Body of pancreas (tissue), 4 donors: ENCODE measurements around the gene NTN3. TPM values are rescaled to one million over a fixed set of nuclear protein-coding genes. Genes with fewer than 3 reads are reported as not detected.
A peak's percentile ranks its signal among the peaks of the same experiment; 100 is the strongest.

ENCODE experiments used
- ATAC-seq: fragments of 150-250 bp; one replicate; pipeline ENCODE4 v1.9.1; 2016
- DNase-seq, 4 donors: peaks; one replicate each; pipeline ENCODE4 v3.0.0-alpha.2; 2019
- H3K27ac ChIP-seq, 4 donors: fragments of 200-600 bp; sonication (generic); 1 replicate in 3 of 4; 2 replicates in 1 of 4; pipeline versions ENCODE4 v1.5.1 to v1.6.1; 2016 to 2019; ENCODE audit warnings: mild to moderate bottlenecking in 1 of 4, mixed read lengths in 1 of 4, moderate library complexity in 1 of 4
- H3K27me3 ChIP-seq, 2 donors: fragments of 200-600 bp; sonication (generic); one replicate each; pipeline ENCODE4 v1.6.0; 2016; ENCODE audit warnings: mild to moderate bottlenecking in 1 of 2
- H3K36me3 ChIP-seq, 2 donors: fragments of 200-600 bp; sonication (generic); replicated peaks in 1 of 2; 2 replicates each; pipeline ENCODE4 v1.5.1; 2016; ENCODE audit warnings: low read depth in 2 of 2; ENCODE audit not compliant: insufficient read depth in 1 of 2
- H3K4me1 ChIP-seq: fragments of 200-600 bp; sonication (generic); one replicate; pipeline ENCODE4 v1.6.0; 2016
- H3K4me3 ChIP-seq, 2 donors: fragments of 200-600 bp; sonication (generic); 1 replicate in 1 of 2; 2 replicates in 1 of 2; pipeline ENCODE4 v1.5.1; 2016 to 2019
- H3K9me3 ChIP-seq, 3 donors: fragments of 200-600 bp; sonication (generic); 1 replicate in 2 of 3; 2 replicates in 1 of 3; pipeline ENCODE4 v1.5.1; 2016
- CTCF ChIP-seq, 7 experiments: fragments of 450-650 bp in 4 of 7; fragments of 200-600 bp in 3 of 7; sonication (generic) in 3 of 7; IDR thresholded peaks; one replicate each; pipeline ENCODE4 v1.5.1; 2016 to 2019; ENCODE audit warnings: antibody characterized with exemption in 7 of 7
- POLR2A ChIP-seq, 3 donors: fragments of 450-650 bp; IDR thresholded peaks; one replicate each; pipeline ENCODE4 v1.6.1; 2016; ENCODE audit warnings: antibody characterized with exemption in 3 of 3, mild to moderate bottlenecking in 2 of 3
- WGBS, 2 donors: methylation state at CpG; one replicate each; pipeline ENCODE4 v1.1.5; 2017; 5-methylcytosine and 5-hydroxymethylcytosine counted together
- intact Hi-C: fragments of 100-400 bp; cut with DNase I; formaldehyde crosslinking; loops from one replicate; pipeline ENCODE4 v1.15.1; 2023
- total RNA-seq, 2 donors: library from RNA; depleted of rRNA; stranded (reverse); fragments of >200 nt; gene quantifications; one replicate each; pipeline ENCODE4 v1.1.0, GENCODE V29; 2016

Gene NTN3
- total RNA-seq, 2 donors from 2014 or later, result not detected

DNA sequence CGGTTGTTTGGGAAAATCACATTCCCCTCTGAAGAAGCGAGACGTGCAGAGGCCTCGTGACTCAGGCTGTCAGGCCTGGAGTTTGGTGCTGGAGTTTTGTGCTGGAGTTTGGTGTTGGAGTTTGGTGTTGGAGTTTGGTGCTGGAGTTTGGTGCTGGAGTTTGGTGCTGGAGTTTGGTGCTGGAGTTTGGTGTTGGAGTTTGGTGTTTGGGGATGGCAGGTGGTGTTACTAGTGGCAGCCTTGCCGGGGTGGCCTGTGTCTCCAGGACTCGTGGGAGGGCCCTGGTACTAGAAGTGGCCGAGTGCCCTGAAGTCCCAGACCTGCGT lies 16.4 kb downstream of the NTN3 start:
- WGBS, 2 donors, result 51 to 63% methylated on average over 8 of the region's 8 CpGs
- Histone ChIP-seq H3K27ac (peak overlapping the region in 3 of 4 donors; percentile 27 to 72 (median 46)), H3K4me1 (peaks cover 60% of the 10 kb centered on the region)

GRCh38 chr16:2487903-2488531 lies 16.9 kb downstream of the NTN3 start:
- ATAC-seq (no peak), DNase-seq (peak in 1 of 4 donors; percentile 9)
- WGBS, 2 donors, result 60 to 85% methylated on average over 12 to 15 of the region's 15 CpGs
- no peaks in the 10 kb centered on the region for H3K27me3 ChIP-seq
- intact Hi-C loops, result no loop called here
- H3K9me3 ChIP-seq, result no peaks in the 10 kb centered on the region
- peaks cover 60% of the 10 kb centered on the region for H3K4me1 ChIP-seq
- peak overlapping the region in 2 of 4 donors; percentile 46 to 72 for H3K27ac ChIP-seq
- H3K4me3 ChIP-seq, result no peak overlapping the region
- H3K36me3 ChIP-seq, result no peaks in the 10 kb centered on the region
- TF ChIP-seq POLR2A (IDR thresholded peaks at IDR 0.05) (no peak), CTCF (IDR thresholded peaks at IDR 0.05) (no peak)

More for the DNA sequence above, 16.4 kb downstream of the NTN3 start:
- no peak overlapping the region for H3K4me3 ChIP-seq
- ATAC-seq, result no peak
- no peak for TF ChIP-seq POLR2A (IDR thresholded peaks at IDR 0.05)
- TF ChIP-seq CTCF (IDR thresholded peaks at IDR 0.05), result no peak
- DNase-seq, result peak in 1 of 4 donors; percentile 10
- no peaks in the 10 kb centered on the region for H3K27me3 ChIP-seq
- no peaks in the 10 kb centered on the region for H3K9me3 ChIP-seq
- H3K36me3 ChIP-seq, result no peaks in the 10 kb centered on the region
- intact Hi-C loops, result no loop called here

DNA sequence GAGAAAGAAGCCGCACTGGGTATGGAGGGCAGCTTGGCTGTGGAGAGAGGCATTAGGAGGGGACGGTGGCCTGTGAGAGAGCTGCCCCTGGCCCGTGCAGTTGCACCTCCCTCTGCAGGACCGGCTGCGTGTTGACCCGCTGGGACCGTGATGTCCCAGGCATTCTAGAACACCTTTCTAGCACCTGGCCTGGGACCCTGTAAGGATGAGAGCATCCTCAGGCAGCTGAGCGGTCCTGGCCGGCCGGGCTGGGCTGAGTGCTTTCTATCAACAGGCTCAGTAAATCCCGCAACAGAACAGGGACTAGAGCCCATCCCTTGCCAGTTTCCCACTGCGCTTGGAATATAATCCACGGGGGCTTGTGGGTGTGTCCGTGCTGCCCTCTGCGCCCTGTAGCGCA lies 18.5 kb downstream of the NTN3 start:
- intact Hi-C loops, result no loop called here
- no peak overlapping the region for H3K27ac ChIP-seq

GRCh38 chr16:2490190-2491105 lies 19.4 kb downstream of the NTN3 start:
- DNase-seq (peak in 1 of 4 donors; percentile 10), ATAC-seq (no peak)
- Histone ChIP-seq H3K9me3 (no peaks in the 10 kb centered on the region), H3K4me3 (no peak overlapping the region), H3K27ac (no peak overlapping the region), H3K27me3 (no peaks in the 10 kb centered on the region), H3K4me1 (peaks cover 38% of the 10 kb centered on the region), H3K36me3 (no peaks in the 10 kb centered on the region)
- intact Hi-C loops, result loop anchor here (10.0 kb wide), 1 partner anchor 56 kb away; no protein-coding TSS in a partner anchor
- TF ChIP-seq CTCF (IDR thresholded peaks at IDR 0.05), result no peak
- no peak for TF ChIP-seq POLR2A (IDR thresholded peaks at IDR 0.05)
- WGBS, 2 donors, result 79 to 81% methylated on average over 9 to 22 of the region's 23 CpGs

More for the DNA sequence above, 18.5 kb downstream of the NTN3 start:
- Histone ChIP-seq H3K36me3 (no peaks in the 10 kb centered on the region), H3K4me3 (no peak overlapping the region), H3K4me1 (peaks cover 45% of the 10 kb centered on the region), H3K27me3 (no peaks in the 10 kb centered on the region), H3K9me3 (no peaks in the 10 kb centered on the region)
- no peak for ATAC-seq
- DNase-seq, result peak in 1 of 4 donors; percentile 10
- 91 to 92% methylated on average over 3 to 16 of the region's 16 CpGs for WGBS, 2 donors
- TF ChIP-seq CTCF (IDR thresholded peaks at IDR 0.05) (no peak), POLR2A (IDR thresholded peaks at IDR 0.05) (no peak)
